ENCODE results near the gene LRRC27.

Gene LRRC27

DNA sequence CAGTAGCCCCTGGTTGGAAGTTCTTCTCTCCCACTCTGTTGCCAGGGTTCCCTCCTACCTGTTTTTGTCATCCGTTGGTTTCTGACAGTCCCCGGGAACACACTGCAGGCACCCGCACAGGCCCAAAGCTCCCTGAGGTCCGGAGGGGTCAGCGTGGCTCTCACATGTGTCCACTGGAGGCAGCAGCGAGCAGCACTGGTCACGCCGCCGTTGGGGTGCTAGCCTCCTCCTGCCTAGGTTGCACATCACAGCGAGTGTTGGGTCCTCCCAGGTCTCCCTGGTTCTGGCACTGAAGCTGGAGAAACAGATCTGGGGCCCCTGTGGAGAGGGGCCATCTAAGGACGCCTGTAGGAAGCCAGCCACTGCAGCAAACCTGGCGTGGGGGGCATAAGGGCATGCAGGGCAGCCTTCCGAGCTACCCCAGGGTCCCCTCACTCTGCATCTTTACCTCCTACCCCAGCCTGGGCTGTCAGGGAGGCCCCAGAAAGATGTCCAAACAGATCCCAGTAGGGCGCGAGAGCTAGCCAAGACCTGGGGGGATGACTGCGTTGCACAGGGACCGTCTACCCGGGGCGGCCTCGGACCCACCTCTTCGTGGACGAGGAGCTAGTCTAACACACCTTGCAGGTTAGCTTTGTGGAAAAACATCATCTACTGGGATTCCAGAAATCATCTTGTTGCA is 28.9 kb downstream of the LRRC27 start:
- DNase-seq: no peak

DNA sequence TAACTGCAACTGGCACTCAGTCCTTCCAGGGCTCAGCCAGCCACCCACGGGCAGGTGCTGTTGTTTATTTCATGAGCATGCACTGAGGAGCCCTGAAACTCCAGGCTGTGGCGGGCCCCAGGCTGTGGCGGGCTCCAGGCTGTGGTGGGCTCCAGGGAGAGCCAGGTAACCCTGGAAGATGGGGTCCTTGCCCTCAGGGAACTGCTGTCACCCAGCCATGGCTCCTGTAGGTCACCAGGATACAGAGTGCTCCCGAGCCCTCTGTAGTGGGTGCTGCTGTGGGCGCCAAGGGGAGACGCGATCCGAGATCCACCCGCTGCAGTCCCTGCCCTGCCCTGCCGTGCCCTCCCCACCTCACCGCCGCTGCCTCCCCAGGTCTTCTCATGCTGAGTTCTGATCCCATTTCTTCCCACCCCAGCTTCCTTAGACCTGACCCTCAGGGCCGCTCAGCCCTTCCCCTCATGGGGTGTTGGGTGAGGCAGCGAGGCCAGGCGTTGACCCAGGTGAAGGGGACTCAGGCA is 29.6 kb downstream of the LRRC27 start:
- no peak for DNase-seq

- no peak for DNase-seq
These were observed 30.2 kb downstream of the LRRC27 start for GRCh38 chr10:132362151-132362611.

DNA sequence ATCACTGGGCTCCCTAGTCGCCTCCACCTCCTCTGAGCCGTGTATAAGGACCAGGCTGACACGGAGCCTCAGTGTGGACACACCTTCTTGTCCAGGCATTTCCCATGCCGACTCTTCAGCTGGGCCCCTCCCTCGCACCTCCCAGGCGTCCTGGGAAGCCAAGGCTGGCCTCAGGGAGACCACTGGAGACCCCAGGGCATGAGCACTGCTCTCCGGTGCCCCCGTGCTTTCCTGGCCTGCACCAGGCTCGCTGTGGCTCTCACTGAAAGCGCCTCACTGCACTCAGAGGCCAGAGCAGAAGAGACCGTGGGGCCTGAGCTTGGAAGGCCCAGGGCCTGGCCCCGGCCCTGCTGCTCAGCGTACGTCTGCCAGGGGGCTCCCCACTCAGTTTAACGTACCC is 31.4 kb downstream of the LRRC27 start:
- no peak for DNase-seq

GRCh38 chr10:132363921-132364593 is 32.1 kb downstream of the LRRC27 start:
- peak; percentile 2 for DNase-seq

GRCh38 chr10:132364594-132364970 is 32.6 kb downstream of the LRRC27 start:
- no peak for DNase-seq

- DNase-seq: no peak
These were observed 33.1 kb downstream of the LRRC27 start for GRCh38 chr10:132365102-132365501.

DNA sequence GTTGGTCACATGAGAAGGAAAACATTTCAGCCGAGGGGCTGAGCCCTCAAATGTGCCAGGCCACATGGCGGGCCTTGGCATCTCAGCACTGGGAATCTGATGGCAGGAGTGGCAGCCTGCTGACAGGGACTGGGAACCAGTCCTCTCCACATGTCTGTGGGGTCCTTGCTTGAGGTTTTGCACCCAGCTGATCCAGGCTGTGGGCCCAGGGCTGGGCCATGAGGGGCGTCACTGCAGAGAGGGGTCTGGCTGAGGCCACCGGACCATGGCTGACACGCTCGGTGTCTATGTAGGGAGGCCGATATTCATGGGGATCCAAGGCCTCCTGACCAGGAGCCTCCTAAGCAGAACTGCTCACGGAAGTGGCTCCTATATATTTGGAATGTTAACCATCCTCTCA is 34.0 kb downstream of the LRRC27 start:
- no peak for DNase-seq

DNA sequence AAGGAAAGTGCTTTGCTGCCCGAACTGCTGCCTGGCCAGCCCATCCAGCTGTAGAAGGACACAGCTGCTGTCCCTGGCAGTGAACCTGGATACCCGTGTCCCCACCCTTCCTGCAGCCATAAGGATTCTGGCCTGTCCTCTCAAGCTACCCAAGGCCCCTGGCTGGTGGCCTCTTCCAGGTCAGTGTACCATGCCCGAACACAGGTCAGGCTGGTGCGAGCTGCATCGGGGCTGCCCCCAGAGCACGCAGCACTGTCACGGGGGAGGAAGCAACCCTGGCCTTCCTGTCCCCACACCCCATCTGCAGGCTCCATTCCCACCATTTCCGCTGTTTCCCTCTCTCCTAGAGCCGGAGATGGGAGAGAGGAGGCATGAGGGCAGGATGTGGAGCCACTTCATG is 34.5 kb downstream of the LRRC27 start:
- DNase-seq: no peak

DNA sequence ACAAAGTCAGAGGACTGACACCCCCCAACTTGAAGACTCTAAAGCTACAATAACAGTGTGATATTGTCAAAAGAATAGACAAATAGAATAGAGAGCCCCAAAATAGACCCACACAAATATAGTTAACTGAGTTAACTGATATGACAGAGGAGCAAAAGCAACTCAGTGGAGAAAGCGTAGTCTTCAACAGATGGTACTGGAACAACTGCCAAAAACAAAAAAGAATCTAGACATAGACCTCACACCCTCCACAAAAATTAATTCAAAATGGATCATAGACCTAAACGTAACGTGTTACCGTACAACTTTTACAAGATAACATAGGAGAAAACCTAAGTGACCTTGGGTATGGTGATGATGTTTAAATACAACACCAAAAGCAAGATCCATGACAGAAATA is 36.4 kb downstream of the LRRC27 start:
- DNase-seq: no peak

DNA sequence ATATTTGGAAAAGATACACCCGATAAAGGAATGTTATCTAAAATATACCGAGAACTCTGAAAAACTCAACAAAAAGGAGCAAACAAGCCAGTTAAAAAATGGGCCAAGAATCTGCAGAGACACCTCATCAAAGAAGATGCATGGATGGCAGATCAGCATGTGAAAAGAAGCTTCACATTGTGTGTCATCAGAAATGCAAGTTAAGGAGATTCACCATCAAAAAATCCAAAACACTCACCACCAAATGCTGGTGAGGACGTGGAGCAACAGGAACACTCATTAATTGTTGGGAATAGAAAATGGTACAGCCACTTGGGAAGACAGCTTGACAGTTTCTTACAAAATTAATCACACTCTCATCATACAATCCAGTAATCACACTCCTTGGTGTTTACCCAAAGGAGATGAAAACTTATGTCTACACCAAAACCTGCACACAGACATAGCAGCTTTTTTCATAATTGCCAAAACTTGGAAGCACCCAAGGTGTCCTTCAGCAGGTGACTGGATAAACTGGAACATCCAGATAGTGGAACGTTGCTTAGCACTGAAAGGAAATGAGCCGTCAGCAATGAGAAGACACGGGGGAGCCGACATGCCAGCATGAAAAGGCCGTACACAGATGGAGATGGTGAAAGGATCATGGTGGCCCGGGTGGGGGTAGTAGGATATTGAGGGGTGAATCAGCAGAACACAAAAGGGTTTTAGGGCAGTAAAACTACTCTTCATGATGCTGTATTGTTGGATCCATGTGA is 37.1 kb downstream of the LRRC27 start:
- no peak for DNase-seq

DNA sequence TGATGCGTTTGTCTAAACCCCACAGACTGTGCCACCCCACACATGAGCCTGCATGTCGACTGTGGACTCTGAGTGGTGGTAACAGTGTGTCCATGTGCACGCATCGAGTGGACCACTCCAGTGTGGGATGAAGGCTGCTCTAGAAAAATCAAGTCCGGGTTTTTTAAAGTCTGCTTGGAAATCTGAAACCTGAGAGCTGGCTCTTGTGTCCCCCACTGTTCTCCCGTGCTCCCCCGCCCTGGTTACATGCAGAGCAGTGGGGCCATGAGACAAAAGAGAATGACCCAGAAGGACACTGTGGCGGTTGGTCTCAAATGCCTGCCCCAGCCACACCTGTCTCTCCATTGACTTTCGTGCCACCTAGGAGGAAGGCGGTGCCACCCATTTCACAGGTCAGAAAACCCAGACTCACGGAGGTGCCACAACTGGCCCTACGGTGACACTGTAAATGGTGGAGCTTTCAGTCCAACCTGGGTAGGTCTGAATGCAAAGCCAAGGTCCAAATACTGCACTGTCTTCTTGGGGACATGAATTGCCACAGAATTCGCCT is 37.7 kb downstream of the LRRC27 start:
- no peak for DNase-seq

GRCh38 chr10:132370426-132371340 is 38.7 kb downstream of the LRRC27 start:
- DNase-seq: no peak

GRCh38 chr10:132371641-132372081 is 39.7 kb downstream of the LRRC27 start:
- no peak for DNase-seq

DNA sequence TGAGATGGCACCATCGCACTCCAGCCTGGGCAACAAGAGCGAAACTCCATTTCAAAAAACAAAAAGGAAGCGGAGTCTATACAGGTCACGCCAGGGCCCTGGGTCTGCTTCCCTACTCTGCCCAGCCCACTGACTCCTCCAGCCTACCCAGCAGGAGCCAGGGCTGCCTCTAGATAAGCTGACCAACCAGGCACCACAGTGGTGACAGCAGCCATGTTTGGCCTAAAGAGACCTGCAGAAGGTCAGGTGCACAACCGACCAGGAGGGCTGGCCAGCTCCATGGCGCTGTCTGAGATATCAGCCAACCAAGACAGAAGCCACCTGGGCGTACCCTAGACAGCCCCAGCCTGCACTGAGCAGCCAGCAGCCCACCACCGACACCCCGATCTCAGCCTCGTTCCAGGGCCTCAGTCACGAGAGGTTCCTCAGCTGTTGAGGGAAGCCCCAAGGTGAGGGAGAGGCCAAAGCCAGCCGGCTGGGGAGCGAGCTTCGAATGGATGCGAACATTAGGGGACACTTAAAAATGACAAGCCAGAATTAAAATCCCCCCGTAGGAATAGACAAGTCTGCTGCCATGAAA is 40.6 kb downstream of the LRRC27 start:
- DNase-seq: no peak

GRCh38 chr10:132373241-132373955 is 41.4 kb downstream of the LRRC27 start:
- DNase-seq: no peak

- no peak for DNase-seq
These were observed 42.2 kb downstream of the LRRC27 start for GRCh38 chr10:132374176-132374575.

DNA sequence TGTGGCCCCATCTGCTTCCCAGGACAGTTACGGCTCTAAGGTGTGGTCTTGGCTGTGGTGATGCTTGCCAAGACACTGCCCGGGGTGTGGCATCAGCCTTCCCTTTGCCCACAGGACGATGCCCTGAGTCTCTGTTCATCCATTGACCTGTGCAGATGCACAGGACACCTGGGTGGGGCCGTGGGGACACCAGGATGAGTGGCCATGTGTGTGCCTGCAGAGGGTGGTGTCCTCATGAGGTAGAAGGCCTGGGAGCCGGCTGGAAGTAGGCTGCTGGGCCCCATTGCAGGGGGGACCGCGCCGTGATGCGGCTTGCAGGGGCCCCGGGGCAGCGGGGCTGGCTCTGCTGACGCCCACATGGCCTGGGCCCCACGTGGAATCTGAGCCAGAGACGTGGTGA is 42.6 kb downstream of the LRRC27 start:
- no peak for DNase-seq

DNA sequence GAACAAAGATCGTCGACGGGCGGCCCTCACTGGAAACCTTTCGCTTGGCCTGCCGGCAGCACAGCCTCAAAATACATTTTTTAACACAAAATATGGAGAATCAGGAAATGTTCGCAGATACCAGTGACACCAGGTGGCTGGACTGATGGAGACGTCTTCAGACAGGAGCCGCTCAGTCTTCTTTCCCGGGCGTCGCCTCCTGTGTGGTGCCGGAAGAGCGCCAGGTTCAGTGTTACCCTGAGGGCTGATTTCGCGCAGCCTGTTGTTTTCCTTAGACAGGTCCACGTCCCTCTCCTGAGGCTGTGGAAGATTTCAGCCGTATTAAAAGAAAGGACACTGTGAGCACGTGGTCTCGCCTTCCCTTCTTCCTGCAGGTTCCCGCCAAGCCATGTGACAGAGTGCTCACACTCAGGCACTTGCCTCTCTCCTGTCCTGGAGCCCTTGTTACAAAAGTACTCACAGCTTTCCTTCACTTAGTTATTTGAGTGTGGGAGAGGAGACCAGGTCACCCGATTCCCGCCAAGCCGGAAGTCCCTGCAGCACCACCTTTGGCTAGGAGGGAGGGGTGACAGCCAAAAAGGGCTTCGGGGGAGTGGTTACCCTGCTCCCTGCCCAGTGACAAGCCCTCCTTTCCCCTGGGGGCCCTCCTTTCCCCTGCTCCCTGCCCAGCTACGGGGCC is 43.3 kb downstream of the LRRC27 start:
- no peak for DNase-seq

GRCh38 chr10:132375795-132376297 is 43.9 kb downstream of the LRRC27 start:
- no peak for DNase-seq
